Adrenal gland (tissue), 12 donors: Measurements from ENCODE around the gene ARHGEF40. TPM values are rescaled to one million over a fixed set of nuclear protein-coding genes. Genes with fewer than 3 reads are reported as not detected.
A peak's percentile ranks its signal among the peaks of the same experiment; 100 is the strongest.

Experiments used
- DNase-seq, 7 donors: peaks; one replicate each; pipeline ENCODE4 v3.0.0-alpha.2; 2019 to 2020
- H3K27ac ChIP-seq, 5 donors: fragments of 200-600 bp; sonication (generic) in 4 of 5; 1 replicate in 3 of 5; 2 replicates in 2 of 5; pipeline versions ENCODE4 v1.5.1 to v1.8.0; 2016 to 2020; ENCODE audit warnings: mild to moderate bottlenecking in 1 of 5
- H3K27me3 ChIP-seq: fragments of 200-600 bp; 2 replicates; pipeline ENCODE4 v1.8.0; 2021
- H3K36me3 ChIP-seq, 2 donors: fragments of 200-600 bp; replicated peaks in 1 of 2; 1 replicate in 1 of 2; 2 replicates in 1 of 2; pipeline versions ENCODE4 v1.5.1 to v1.8.0; 2018 to 2022
- H3K4me1 ChIP-seq, 2 donors: fragments of 200-600 bp; replicated peaks in 1 of 2; 1 replicate in 1 of 2; 2 replicates in 1 of 2; pipeline versions ENCODE4 v1.5.1 to v1.8.0; 2018 to 2021
- H3K4me3 ChIP-seq, 4 donors: fragments of 200-600 bp; sonication (generic) in 3 of 4; one replicate each; pipeline ENCODE4 v1.5.1; 2016 to 2018
- H3K9me3 ChIP-seq, 3 donors: fragments of 200-600 bp; sonication (generic) in 1 of 3; replicated peaks in 1 of 3; 1 replicate in 2 of 3; 2 replicates in 1 of 3; pipeline versions ENCODE4 v1.5.1 to v1.8.0; 2016 to 2021
- CTCF ChIP-seq, 6 experiments: fragments of 450-650 bp in 4 of 6; fragments of 200-600 bp in 2 of 6; sonication (generic) in 1 of 6; IDR thresholded peaks; 1 replicate in 5 of 6; 2 replicates in 1 of 6; pipeline versions ENCODE4 v1.5.1 to v1.8.0; 2016 to 2021; ENCODE audit warnings: antibody characterized with exemption in 6 of 6, mild to moderate bottlenecking in 2 of 6, moderate library complexity in 1 of 6
- POLR2A ChIP-seq, 2 donors: fragments of 450-650 bp; IDR thresholded peaks; one replicate each; pipeline ENCODE4 v1.6.1; 2017; ENCODE audit warnings: antibody characterized with exemption in 2 of 2, mild to moderate bottlenecking in 2 of 2, moderate library complexity in 1 of 2
- WGBS, 4 donors: extraction: QIAGEN DNeasy Blood & Tissue Kit in 2 of 4; methylation state at CpG; one replicate each; pipeline versions ENCODE4 v1.1.5 to v1.1.7; 2013 to 2017; 5-methylcytosine and 5-hydroxymethylcytosine counted together
- intact Hi-C, 2 donors: fragments of 100-400 bp; cut with DNase I; formaldehyde crosslinking; loops; one replicate each; pipeline versions ENCODE4 v1.14.1 to v1.15.0; 2022 to 2023
- polyA plus RNA-seq, 3 donors: library from polyadenylated mRNA; stranded (reverse); fragments of 200-250 nt in 2 of 3; fragments of 350-450 nt in 1 of 3; fragmentation: Illumina TruSeq in 1 of 3; extraction: RNeasy Lipid Tissue Mini Kit (QIAGEN cat#74804) in 1 of 3; gene quantifications; one replicate each; pipeline ENCODE4 v1.2.3, GENCODE V29; 2013 to 2014
- total RNA-seq, 9 donors: library from RNA; depleted of rRNA in 4 of 9; stranded (reverse); fragments of >200 nt in 4 of 9; fragments of 120-200 nt in 1 of 9; fragmentation: NEBNext Ultra II Directional in 1 of 9; extraction: Animal tissue kit (Norgen Biotek cat#: 25700) in 1 of 9; gene quantifications; one replicate each; pipeline versions ENCODE4 v1.1.0 to v1.2.4, GENCODE V29; 2013 to 2023
- donor health status: healthy with polysubstance abuse.
- donor health status: Bipolar disorder and iron deficiency.
- donor health status: DM: yes; HTN: yes; CAD: no.
- donor health status: DM: no; HTN: no; CAD: no.
- donor health status: DM: no; HTN: no; CAD: no.
- donor health status: DM: yes; HTN: yes; CAD: no.

Gene ARHGEF40
- total and polyA plus RNA-seq, 12 donors, result 48.7 to 258 (median 134) TPM

DNA sequence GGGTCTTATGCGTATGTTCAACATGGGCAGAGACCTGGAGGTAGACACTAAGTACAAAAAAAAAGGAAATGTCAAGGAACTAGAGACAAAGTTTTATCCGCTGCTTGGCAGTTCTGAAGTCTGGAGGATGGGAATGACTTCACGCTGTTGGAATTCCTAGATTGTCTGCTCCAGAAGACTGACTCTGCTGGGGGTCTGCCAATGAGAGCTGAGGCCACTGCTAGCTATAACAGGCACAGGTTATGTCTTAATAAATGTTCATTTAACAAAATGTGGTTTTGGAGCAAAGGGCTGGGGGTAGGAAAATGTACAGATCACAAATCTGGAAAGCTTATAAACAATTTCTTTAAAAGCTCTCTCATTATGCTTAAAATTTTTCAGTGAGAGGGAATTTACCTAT, 6.6 kb upstream of the ARHGEF40 start:
- TF ChIP-seq POLR2A (IDR thresholded peaks at IDR 0.05) (no peak), CTCF (IDR thresholded peaks at IDR 0.05) (no peak)
- Histone ChIP-seq H3K4me3 (no peak overlapping the region), H3K9me3 (no peaks in the 10 kb centered on the region), H3K4me1 (peaks cover 7 to 11% of the 10 kb centered on the region in 2 donors), H3K36me3 (no peaks in the 10 kb centered on the region), H3K27me3 (no peaks in the 10 kb centered on the region), H3K27ac (no peak overlapping the region)
- intact Hi-C loops, result no loop called here
- 26 to 49% (median 33%) methylated on average over 3 of the region's 3 CpGs for WGBS, 4 donors
- DNase-seq, result peak in 5 of 7 donors; percentile 60 to 81 (median 69)

- TF ChIP-seq POLR2A (IDR thresholded peaks at IDR 0.05) (no peak), CTCF (IDR thresholded peaks at IDR 0.05) (no peak)
- 80 to 81% (median 80%) methylated on average over 7 of the region's 7 CpGs for WGBS, 4 donors
- intact Hi-C loops, result no loop called here
Measured at GRCh38 chr14:21066882-21067502, 3.1 kb upstream of the ARHGEF40 start.

DNA sequence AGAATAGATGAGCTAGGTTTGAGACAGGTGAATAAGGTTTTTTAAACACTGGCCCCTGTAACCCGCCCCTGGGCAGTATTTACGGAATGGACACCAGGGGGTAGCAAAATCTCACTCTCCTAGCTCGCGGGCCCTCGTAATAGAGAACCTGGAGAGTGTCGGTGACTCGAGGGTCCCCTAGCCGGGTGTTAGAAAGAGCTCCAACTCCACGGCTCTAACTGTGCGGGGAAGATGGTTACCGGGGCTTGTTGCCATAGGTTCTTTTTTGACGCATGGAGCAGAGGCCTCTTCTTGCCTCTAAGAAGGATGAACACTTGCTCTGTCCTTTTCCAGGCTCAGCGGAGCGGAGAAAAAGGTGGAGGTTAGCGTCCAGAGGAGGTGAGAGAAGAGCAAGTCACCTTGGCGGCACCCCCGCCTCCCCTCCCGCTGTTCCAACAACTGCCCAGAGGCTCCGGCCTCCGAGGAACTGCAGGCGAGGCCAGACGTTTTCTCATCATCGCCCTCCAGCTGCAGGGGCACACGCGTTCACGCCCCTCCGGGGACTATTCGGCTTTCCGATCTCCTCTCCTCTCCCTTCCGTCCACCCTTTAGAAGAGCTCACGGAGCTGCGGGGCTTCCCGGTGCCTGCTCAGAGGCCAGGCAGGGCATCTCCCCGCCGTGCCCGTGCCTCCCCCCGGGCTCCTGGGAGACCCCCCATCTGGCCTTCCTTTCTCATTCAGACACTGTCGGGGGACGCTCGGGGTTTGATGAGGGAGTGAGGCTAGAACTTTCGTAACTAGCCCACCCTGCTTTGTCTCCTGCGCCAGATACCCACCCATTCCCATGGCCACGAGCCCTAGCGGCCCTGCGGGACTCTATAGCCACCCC, 1.4 kb upstream of the ARHGEF40 start:
- H3K4me1 ChIP-seq, result peaks cover 25 to 31% of the 10 kb centered on the region in 2 donors
- peak overlapping the region in 3 of 5 donors; percentile 85 to 93 (median 90) for H3K27ac ChIP-seq
- no peaks in the 10 kb centered on the region for H3K9me3 ChIP-seq
- peak overlapping the region in 1 of 4 donors; percentile 88 for H3K4me3 ChIP-seq
- intact Hi-C loops, result loop anchor here in 1 of 2 donors (2.0 kb wide), 1 partner anchor 22 kb away; no protein-coding TSS in a partner anchor
- TF ChIP-seq POLR2A (IDR thresholded peaks at IDR 0.05) (no peak), CTCF (IDR thresholded peaks at IDR 0.05) (peak; percentile 17 to 66 (median 54))
- peaks cover 0 to 9% of the 10 kb centered on the region in 2 donors for H3K36me3 ChIP-seq
- WGBS, 4 donors, result 41 to 62% (median 47%) methylated on average over 38 to 45 of the region's 45 CpGs
- no peaks in the 10 kb centered on the region for H3K27me3 ChIP-seq
- peak in 4 of 7 donors; percentile 20 to 73 (median 46) for DNase-seq

More at GRCh38 chr14:21066882-21067502, 3.1 kb upstream of the ARHGEF40 start:
- Histone ChIP-seq H3K4me3 (no peak overlapping the region), H3K36me3 (no peaks in the 10 kb centered on the region), H3K4me1 (peaks cover 24 to 28% of the 10 kb centered on the region in 2 donors), H3K27ac (no peak overlapping the region), H3K9me3 (no peaks in the 10 kb centered on the region), H3K27me3 (no peaks in the 10 kb centered on the region)
- no peak for DNase-seq
